CD4-positive, alpha-beta memory T cell (primary cell): ENCODE results near the gene DNAJC5. TPM values are rescaled to one million over a fixed set of nuclear protein-coding genes. Genes with fewer than 3 reads are reported as not detected.

ENCODE experiments used
- CTCF ChIA-PET: fragments of 350-600 bp; sonication (Branson Sonifier 250); formaldehyde crosslinking; loops from one replicate; lab custom pipeline; 2021; ENCODE audit warnings: inconsistent platforms; ENCODE audit not compliant: partially characterized antibody; lab: Charles Lee
- POLR2A ChIA-PET: fragments of 350-600 bp; sonication (Branson Sonifier 250); formaldehyde crosslinking; loops from one replicate; lab custom pipeline; 2021; ENCODE audit not compliant: partially characterized antibody; lab: Charles Lee
- DNase-seq, 5 donors: peaks; one replicate each; pipeline versions ENCODE4 v3.0.0 to v3.0.0-alpha.2; 2020 to 2022; ENCODE audit warnings: mixed read lengths in 1 of 5
- H3K27ac ChIP-seq: one replicate; pipeline ENCODE4 v1.7.0; 2013; ENCODE audit warnings: low read depth, low read length
- H3K27me3 ChIP-seq: 2 replicates; pipeline ENCODE4 v1.7.0; 2013; ENCODE audit warnings: mild to moderate bottlenecking, low read length, moderate library complexity; ENCODE audit not compliant: insufficient read depth
- H3K36me3 ChIP-seq: 2 replicates; pipeline ENCODE4 v1.7.0; 2013; ENCODE audit warnings: mild to moderate bottlenecking, low read length, moderate library complexity; ENCODE audit not compliant: insufficient read depth
- H3K4me1 ChIP-seq: 2 replicates; pipeline ENCODE4 v1.7.0; 2013; ENCODE audit warnings: mild to moderate bottlenecking, low read length, moderate library complexity; ENCODE audit not compliant: insufficient read depth
- H3K4me3 ChIP-seq, 2 donors: one replicate each; pipeline ENCODE4 v1.7.0; 2013; ENCODE audit warnings: low read length in 2 of 2, mild to moderate bottlenecking in 1 of 2
- H3K9me3 ChIP-seq, 2 donors: one replicate each; pipeline ENCODE4 v1.7.0; 2013; ENCODE audit warnings: low read length in 2 of 2, control low read depth in 1 of 2; ENCODE audit not compliant: control insufficient read depth in 1 of 2
- H3K27ac Mint-ChIP-seq, 7 donors: one replicate each; pipeline ENCODE4 v1.8.0; 2020 to 2021; ENCODE audit warnings: mixed read lengths in 7 of 7, mild to moderate bottlenecking in 6 of 7, inconsistent platforms in 3 of 7, moderate library complexity in 3 of 7
- H3K27me3 Mint-ChIP-seq, 2 donors: one replicate each; pipeline ENCODE4 v1.8.0; 2020 to 2021; ENCODE audit warnings: mixed read lengths in 2 of 2
- H3K36me3 Mint-ChIP-seq, 2 donors: one replicate each; pipeline ENCODE4 v1.8.0; 2020 to 2021; ENCODE audit warnings: mixed read lengths in 2 of 2, inconsistent platforms in 1 of 2, mild to moderate bottlenecking in 1 of 2
- H3K4me1 Mint-ChIP-seq, 4 donors: one replicate each; pipeline ENCODE4 v1.8.0; 2020 to 2021; ENCODE audit warnings: mixed read lengths in 4 of 4, mild to moderate bottlenecking in 1 of 4
- H3K4me3 Mint-ChIP-seq, 8 donors: one replicate each; pipeline ENCODE4 v1.8.0; 2020 to 2021; ENCODE audit warnings: mixed read lengths in 8 of 8, mild to moderate bottlenecking in 7 of 8, moderate library complexity in 6 of 8, inconsistent platforms in 3 of 8
- H3K9me3 Mint-ChIP-seq, 8 donors: one replicate each; pipeline ENCODE4 v1.8.0; 2020 to 2021; ENCODE audit warnings: mixed read lengths in 8 of 8, mild to moderate bottlenecking in 5 of 8, inconsistent platforms in 3 of 8, moderate library complexity in 1 of 8
- intact Hi-C: fragments of 100-400 bp; cut with micrococcal nuclease; formaldehyde crosslinking; loops from one replicate; pipeline ENCODE4 v1.15.1; 2023
- polyA plus RNA-seq, 2 donors: library from polyadenylated mRNA; unstranded; fragments of 300-500 nt; fragmentation: Illumina TruSeq; gene quantifications; one replicate each; pipeline ENCODE4 v1.2.3, GENCODE V29; 2021
- total RNA-seq, 2 experiments: library from RNA; stranded (reverse); gene quantifications; one replicate each; pipeline ENCODE4 v1.2.3, GENCODE V29; 2021

The DNAJC5 gene
- total and polyA plus RNA-seq, 4 experiments from 2014 or later, result 4.9 to 54.4 (median 31.3) TPM

GRCh38 chr20:63932606-63933160, 37.8 kb downstream of the DNAJC5 start:
- DNase-seq, result no peak
- POLR2A ChIA-PET, result no interaction called here
- Histone ChIP-seq H3K27me3 (no peaks in the 10 kb centered on the region), H3K4me3 (no peak overlapping the region), H3K36me3 (peaks cover 76% of the 10 kb centered on the region), H3K9me3 (no peaks in the 10 kb centered on the region), H3K4me1 (no peaks in the 10 kb centered on the region), H3K27ac (no peak overlapping the region)
- Mint-ChIP-seq H3K27ac (no peak overlapping the region), H3K4me1 (peaks cover 0 to 11% (median 1%) of the 10 kb centered on the region in 4 donors), H3K36me3 (peaks cover 41 to 61% of the 10 kb centered on the region in 2 donors), H3K27me3 (no peaks in the 10 kb centered on the region), H3K9me3 (no peaks in the 10 kb centered on the region), H3K4me3 (no peak overlapping the region)
- CTCF ChIA-PET, result no interaction called here
- intact Hi-C loops, result no loop called here

GRCh38 chr20:63933646-63934045, 38.7 kb downstream of the DNAJC5 start:
- Mint-ChIP-seq H3K4me1 (peaks cover 0 to 11% (median under 1%) of the 10 kb centered on the region in 4 donors), H3K9me3 (no peaks in the 10 kb centered on the region), H3K4me3 (no peak overlapping the region), H3K27me3 (no peaks in the 10 kb centered on the region), H3K27ac (peak overlapping the region in 1 of 7 donors; percentile 43), H3K36me3 (peaks cover 33 to 57% of the 10 kb centered on the region in 2 donors)
- Histone ChIP-seq H3K27me3 (no peaks in the 10 kb centered on the region), H3K4me3 (no peak overlapping the region), H3K36me3 (peaks cover 69% of the 10 kb centered on the region), H3K27ac (no peak overlapping the region), H3K9me3 (no peaks in the 10 kb centered on the region), H3K4me1 (no peaks in the 10 kb centered on the region)
- no peak for DNase-seq
- intact Hi-C loops, result no loop called here
- ChIA-PET POLR2A (interaction anchor here (2.0 kb wide), 1 partner anchor 69 kb away, joined by 5 read pairs; no protein-coding TSS in a partner anchor), CTCF (interaction anchor here (1.1 kb wide), 1 partner anchor 24 kb away, joined by 4 read pairs; no protein-coding TSS in a partner anchor)

GRCh38 chr20:63934271-63935068, 39.5 kb downstream of the DNAJC5 start:
- no peaks in the 10 kb centered on the region for H3K27me3 Mint-ChIP-seq
- H3K4me3 ChIP-seq, result no peak overlapping the region
- H3K27ac Mint-ChIP-seq, result peak overlapping the region in 1 of 7 donors; percentile 31
- no peaks in the 10 kb centered on the region for H3K9me3 ChIP-seq
- H3K4me3 Mint-ChIP-seq, result no peak overlapping the region
- CTCF ChIA-PET, result no interaction called here
- POLR2A ChIA-PET, result interaction anchor here (0.9 to 2.0 kb wide), 2 partner anchors 22 to 70 kb away, joined by 3 to 5 read pairs; partner anchors contain the start of gene UCKL1
- H3K27ac ChIP-seq, result no peak overlapping the region
- H3K36me3 ChIP-seq, result peaks cover 63% of the 10 kb centered on the region
- no peaks in the 10 kb centered on the region for H3K9me3 Mint-ChIP-seq
- H3K4me1 ChIP-seq, result no peaks in the 10 kb centered on the region
- no peaks in the 10 kb centered on the region for H3K27me3 ChIP-seq
- DNase-seq, result peak in 1 of 5 donors; percentile 37
- peaks cover 30 to 51% of the 10 kb centered on the region in 2 donors for H3K36me3 Mint-ChIP-seq
- peaks cover 0 to 11% (median under 1%) of the 10 kb centered on the region in 4 donors for H3K4me1 Mint-ChIP-seq
- intact Hi-C loops, result no loop called here

- Histone ChIP-seq H3K4me3 (no peak overlapping the region), H3K9me3 (no peaks in the 10 kb centered on the region), H3K27ac (no peak overlapping the region), H3K4me1 (no peaks in the 10 kb centered on the region), H3K27me3 (no peaks in the 10 kb centered on the region), H3K36me3 (peaks cover 60% of the 10 kb centered on the region)
- DNase-seq, result no peak
- peaks cover 25 to 45% of the 10 kb centered on the region in 2 donors for H3K36me3 Mint-ChIP-seq
- no peaks in the 10 kb centered on the region for H3K9me3 Mint-ChIP-seq
- CTCF ChIA-PET, result interaction anchor here (0.9 kb wide), 1 partner anchor 398 kb away, joined by 3 read pairs; the partner anchor contains the start of gene PTK6
- peak overlapping the region in 2 of 7 donors; percentile 32 to 48 for H3K27ac Mint-ChIP-seq
- H3K27me3 Mint-ChIP-seq, result no peaks in the 10 kb centered on the region
- POLR2A ChIA-PET, result interaction anchor here (2.0 kb wide), 1 partner anchor 71 kb away, joined by 5 read pairs; no protein-coding TSS in a partner anchor
- H3K4me3 Mint-ChIP-seq, result no peak overlapping the region
- H3K4me1 Mint-ChIP-seq, result peaks cover 0 to 11% (median 0%) of the 10 kb centered on the region in 4 donors
- intact Hi-C loops, result no loop called here
These were observed 40.5 kb downstream of the DNAJC5 start for GRCh38 chr20:63935447-63935846.

GRCh38 chr20:63937596-63937995, 42.7 kb downstream of the DNAJC5 start:
- H3K36me3 ChIP-seq, result peaks cover 48% of the 10 kb centered on the region
- peaks cover 15% of the 10 kb centered on the region for H3K4me1 ChIP-seq
- no peaks in the 10 kb centered on the region for H3K27me3 ChIP-seq
- peaks cover 26 to 41% of the 10 kb centered on the region in 2 donors for H3K36me3 Mint-ChIP-seq
- no peak for DNase-seq
- peak overlapping the region in 1 of 7 donors; percentile 57 for H3K27ac Mint-ChIP-seq
- no peak overlapping the region for H3K27ac ChIP-seq
- intact Hi-C loops, result no loop called here
- no peaks in the 10 kb centered on the region for H3K9me3 ChIP-seq
- CTCF ChIA-PET, result no interaction called here
- no peak overlapping the region for H3K4me3 Mint-ChIP-seq
- peaks cover 5 to 22% (median 13%) of the 10 kb centered on the region in 4 donors for H3K4me1 Mint-ChIP-seq
- H3K9me3 Mint-ChIP-seq, result peaks cover 0 to 2% (median 0%) of the 10 kb centered on the region in 8 donors
- H3K27me3 Mint-ChIP-seq, result no peaks in the 10 kb centered on the region
- H3K4me3 ChIP-seq, result no peak overlapping the region
- POLR2A ChIA-PET, result interaction anchor here (1.0 kb wide), 1 partner anchor 19 kb away, joined by 3 read pairs; the partner anchor contains the start of gene UCKL1

- no peak overlapping the region for H3K4me3 Mint-ChIP-seq
- peak in 1 of 5 donors; percentile 35 for DNase-seq
- Histone ChIP-seq H3K27ac (no peak overlapping the region), H3K9me3 (no peaks in the 10 kb centered on the region), H3K4me1 (peaks cover 24% of the 10 kb centered on the region), H3K27me3 (no peaks in the 10 kb centered on the region), H3K36me3 (peaks cover 54% of the 10 kb centered on the region), H3K4me3 (no peak overlapping the region)
- H3K36me3 Mint-ChIP-seq, result peaks cover 25 to 38% of the 10 kb centered on the region in 2 donors
- POLR2A ChIA-PET, result interaction anchor here (0.7 to 2.7 kb wide), 2 partner anchors 9 to 17 kb away, joined by 3 to 8 read pairs; partner anchors contain the start of gene UCKL1
- no peak overlapping the region for H3K27ac Mint-ChIP-seq
- CTCF ChIA-PET, result no interaction called here
- no peaks in the 10 kb centered on the region for H3K27me3 Mint-ChIP-seq
- H3K4me1 Mint-ChIP-seq, result peaks cover 5 to 22% (median 13%) of the 10 kb centered on the region in 4 donors
- intact Hi-C loops, result no loop called here
- peaks cover 0 to 2% (median 0%) of the 10 kb centered on the region in 8 donors for H3K9me3 Mint-ChIP-seq
These were observed 44.4 kb downstream of the DNAJC5 start for GRCh38 chr20:63939061-63939935.
